ENCODE data around the gene ARMC9.
A peak's percentile ranks its signal among the peaks of the same experiment; 100 is the strongest.

Gene ARMC9

GRCh38 chr2:231412618-231412963 is 214.2 kb downstream of the ARMC9 start:
- Histone ChIP-seq H3K27ac (peak overlapping the region in 1 of 2 donors; percentile 83), H3K4me3 (peak overlapping the region; percentile 89)
- DNase-seq (ENCODE audit: low spot score) = no peak
- no peak for TF ChIP-seq CTCF (IDR thresholded peaks at IDR 0.05)

- Histone ChIP-seq H3K4me3 (no peak overlapping the region), H3K27ac (no peak overlapping the region)
- no peak for DNase-seq (ENCODE audit: low spot score)
- no peak for TF ChIP-seq CTCF (IDR thresholded peaks at IDR 0.05)
These were observed 215.0 kb downstream of the ARMC9 start for GRCh38 chr2:231413456-231413855.

- Histone ChIP-seq H3K27ac (no peak overlapping the region), H3K4me3 (no peak overlapping the region)
- no peak for TF ChIP-seq CTCF (IDR thresholded peaks at IDR 0.05)
- DNase-seq (ENCODE audit: low spot score) = no peak
These were observed 215.6 kb downstream of the ARMC9 start for GRCh38 chr2:231413921-231414476.

- Histone ChIP-seq H3K27ac (no peak overlapping the region), H3K4me3 (no peak overlapping the region)
- no peak for DNase-seq (ENCODE audit: low spot score)
- TF ChIP-seq CTCF (IDR thresholded peaks at IDR 0.05) = no peak
These were observed 216.6 kb downstream of the ARMC9 start for GRCh38 chr2:231415029-231415428.

GRCh38 chr2:231418820-231419640 is 220.6 kb downstream of the ARMC9 start:
- Histone ChIP-seq H3K4me3 (no peak overlapping the region), H3K27ac (no peak overlapping the region)
- DNase-seq (ENCODE audit: low spot score) = no peak
- no peak for TF ChIP-seq CTCF (IDR thresholded peaks at IDR 0.05)

- H3K4me3 ChIP-seq = no peak overlapping the region
- TF ChIP-seq CTCF (IDR thresholded peaks at IDR 0.05) = no peak
- no peak overlapping the region for H3K27ac ChIP-seq
- DNase-seq (ENCODE audit: low spot score) = no peak
These were observed 222.7 kb downstream of the ARMC9 start for GRCh38 chr2:231421051-231421580.

GRCh38 chr2:231422056-231422455 is 223.6 kb downstream of the ARMC9 start:
- Histone ChIP-seq H3K4me3 (no peak overlapping the region), H3K27ac (no peak overlapping the region)
- TF ChIP-seq CTCF (IDR thresholded peaks at IDR 0.05) = no peak
- no peak for DNase-seq (ENCODE audit: low spot score)

Measured in coronary artery (tissue), 2 donors.